ENCODE results near the gene PTGES2. TPM values are rescaled to one million over a fixed set of nuclear protein-coding genes. Genes with fewer than 3 reads are reported as not detected.
"Not testable (repeated sequence)": the region's sequence is repeated elsewhere in the genome, so short reads cannot be mapped to it uniquely, and the experiment has no call there.

Gene PTGES2
- total RNA-seq, 4 donors from 2014 or later: 80.0 to 112 (median 88.4) TPM

- intact Hi-C loops (cut with DNase I): no loop called here
- no peak for DNase-seq
- H3K4me3 ChIP-seq (replicated peaks in 1 of 3): no peak overlapping the region
- H3K27ac ChIP-seq: no peak overlapping the region
- TF ChIP-seq, protein P1, sequence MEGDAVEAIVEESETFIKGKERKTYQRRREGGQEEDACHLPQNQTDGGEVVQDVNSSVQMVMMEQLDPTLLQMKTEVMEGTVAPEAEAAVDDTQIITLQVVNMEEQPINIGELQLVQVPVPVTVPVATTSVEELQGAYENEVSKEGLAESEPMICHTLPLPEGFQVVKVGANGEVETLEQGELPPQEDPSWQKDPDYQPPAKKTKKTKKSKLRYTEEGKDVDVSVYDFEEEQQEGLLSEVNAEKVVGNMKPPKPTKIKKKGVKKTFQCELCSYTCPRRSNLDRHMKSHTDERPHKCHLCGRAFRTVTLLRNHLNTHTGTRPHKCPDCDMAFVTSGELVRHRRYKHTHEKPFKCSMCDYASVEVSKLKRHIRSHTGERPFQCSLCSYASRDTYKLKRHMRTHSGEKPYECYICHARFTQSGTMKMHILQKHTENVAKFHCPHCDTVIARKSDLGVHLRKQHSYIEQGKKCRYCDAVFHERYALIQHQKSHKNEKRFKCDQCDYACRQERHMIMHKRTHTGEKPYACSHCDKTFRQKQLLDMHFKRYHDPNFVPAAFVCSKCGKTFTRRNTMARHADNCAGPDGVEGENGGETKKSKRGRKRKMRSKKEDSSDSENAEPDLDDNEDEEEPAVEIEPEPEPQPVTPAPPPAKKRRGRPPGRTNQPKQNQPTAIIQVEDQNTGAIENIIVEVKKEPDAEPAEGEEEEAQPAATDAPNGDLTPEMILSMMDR (IDR thresholded peaks at IDR 0.05): no peak
- TF ChIP-seq POLR2A (IDR thresholded peaks at IDR 0.05): no peak
- H3K36me3 ChIP-seq: no peaks in the 10 kb centered on the region
- no peaks in the 10 kb centered on the region for H3K9me3 ChIP-seq
- peaks cover 7 to 14% of the 10 kb centered on the region in 2 donors for H3K4me1 ChIP-seq
- WGBS, 2 donors: 63 to 70% methylated on average over 4 of the region's 4 CpGs
- H3K27me3 ChIP-seq: no peaks in the 10 kb centered on the region
These were observed 14.5 kb upstream of the PTGES2 start for GRCh38 chr9:128142061-128142460.

- intact Hi-C loops (cut with DNase I): no loop called here
- TF ChIP-seq, protein P1 (IDR thresholded peaks at IDR 0.05): no peak
- Histone ChIP-seq H3K27ac (no peak overlapping the region), H3K9me3 (no peaks in the 10 kb centered on the region), H3K4me1 (peaks cover 7 to 14% of the 10 kb centered on the region in 2 donors), H3K4me3 (replicated peaks in 1 of 3) (no peak overlapping the region), H3K36me3 (no peaks in the 10 kb centered on the region), H3K27me3 (no peaks in the 10 kb centered on the region)
- 95 to 96% methylated on average over 3 of the region's 3 CpGs for WGBS, 2 donors
- no peak for DNase-seq
These were observed 14.1 kb upstream of the PTGES2 start for GRCh38 chr9:128141604-128142003.

GRCh38 chr9:128139621-128140020 is 12.1 kb upstream of the PTGES2 start:
- intact Hi-C loops (cut with DNase I): no loop called here
- Histone ChIP-seq H3K4me3 (replicated peaks in 1 of 3) (no peak overlapping the region), H3K27ac (no peak overlapping the region), H3K4me1 (no peaks in the 10 kb centered on the region), H3K36me3 (no peaks in the 10 kb centered on the region), H3K27me3 (no peaks in the 10 kb centered on the region), H3K9me3 (no peaks in the 10 kb centered on the region)
- WGBS, 2 donors: 94 to 96% methylated on average over 2 to 7 of the region's 16 CpGs
- TF ChIP-seq POLR2A (IDR thresholded peaks at IDR 0.05): no peak
- no peak for DNase-seq

GRCh38 chr9:128138001-128138400 is 10.5 kb upstream of the PTGES2 start:
- intact Hi-C loops (cut with DNase I): no loop called here
- no peak for DNase-seq
- H3K36me3 ChIP-seq: no peaks in the 10 kb centered on the region

GRCh38 chr9:128136816-128137793 is 9.6 kb upstream of the PTGES2 start:
- no peak for DNase-seq
- WGBS, 2 donors: 89 to 94% methylated on average over 18 of the region's 18 CpGs
- Histone ChIP-seq H3K4me3 (replicated peaks in 1 of 3) (no peak overlapping the region), H3K9me3 (no peaks in the 10 kb centered on the region), H3K4me1 (no peaks in the 10 kb centered on the region), H3K27me3 (no peaks in the 10 kb centered on the region), H3K27ac (no peak overlapping the region), H3K36me3 (no peaks in the 10 kb centered on the region)
- intact Hi-C loops (cut with DNase I): no loop called here
- TF ChIP-seq, protein P1 (IDR thresholded peaks at IDR 0.05): no peak
- TF ChIP-seq POLR2A (IDR thresholded peaks at IDR 0.05): no peak

More at GRCh38 chr9:128138001-128138400, 10.5 kb upstream of the PTGES2 start:
- TF ChIP-seq, protein P1 (IDR thresholded peaks at IDR 0.05): no peak
- no peak for TF ChIP-seq POLR2A (IDR thresholded peaks at IDR 0.05)
- H3K9me3 ChIP-seq: no peaks in the 10 kb centered on the region
- no peak overlapping the region for H3K4me3 ChIP-seq (replicated peaks in 1 of 3)
- H3K27me3 ChIP-seq: no peaks in the 10 kb centered on the region
- no peaks in the 10 kb centered on the region for H3K4me1 ChIP-seq
- no peak overlapping the region for H3K27ac ChIP-seq
- 85% methylated on average over 3 of the region's 3 CpGs; no CpG with 5 or more reads in 1 of the 2 donors for WGBS, 2 donors

DNA sequence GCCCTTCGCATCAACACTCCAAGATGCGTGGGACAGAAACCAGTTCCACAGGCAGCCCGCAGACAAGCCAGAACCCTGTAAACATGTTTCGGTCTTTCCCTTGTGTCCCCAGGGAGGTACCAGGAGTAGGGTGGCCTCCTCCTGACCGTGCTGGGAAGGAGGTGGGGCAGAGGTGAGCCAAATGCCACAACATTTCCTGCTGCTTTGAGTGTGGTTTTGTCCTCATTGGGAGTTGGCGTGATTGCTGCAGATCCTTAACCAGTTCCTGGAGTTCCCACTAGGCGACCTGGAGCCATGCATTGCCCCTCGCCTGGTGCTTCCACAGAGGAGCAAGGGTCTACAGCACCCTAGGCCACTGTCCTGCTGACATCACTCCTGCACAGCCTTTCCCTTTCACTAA is 8.0 kb upstream of the PTGES2 start:
- WGBS, 2 donors: 78 to 92% methylated on average over 8 of the region's 8 CpGs
- H3K4me1 ChIP-seq; H3K27ac ChIP-seq; H3K9me3 ChIP-seq; DNase-seq; H3K36me3 ChIP-seq; H3K4me3 ChIP-seq (replicated peaks in 1 of 3); intact Hi-C loops (cut with DNase I); H3K27me3 ChIP-seq: not testable (repeated sequence)

DNA sequence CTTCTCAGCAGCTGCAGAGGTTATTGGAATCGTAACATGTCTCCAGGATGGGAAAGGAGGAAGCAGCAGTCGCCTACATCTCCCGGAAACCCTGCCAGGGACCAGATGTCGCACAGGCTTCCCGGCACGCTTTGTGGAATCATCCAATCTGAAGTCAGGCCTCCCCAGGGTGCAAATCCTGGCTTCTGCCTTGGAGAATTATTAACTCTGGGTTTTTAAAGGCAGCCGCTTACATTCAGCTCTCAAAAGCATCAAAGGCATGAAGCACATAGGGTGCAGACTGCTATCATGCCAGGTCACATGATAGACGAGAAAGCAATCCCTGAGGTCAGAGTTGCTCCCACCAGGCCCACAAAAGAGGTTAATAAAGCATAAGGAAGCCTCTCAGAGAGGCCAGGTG is 4.6 kb upstream of the PTGES2 start:
- intact Hi-C loops (cut with DNase I); H3K27me3 ChIP-seq; H3K4me3 ChIP-seq (replicated peaks in 1 of 3); H3K36me3 ChIP-seq; H3K4me1 ChIP-seq; H3K9me3 ChIP-seq; DNase-seq; H3K27ac ChIP-seq: not testable (repeated sequence)
- 54 to 59% methylated on average over 8 of the region's 8 CpGs for WGBS, 2 donors

- DNase-seq; H3K27me3 ChIP-seq; H3K4me3 ChIP-seq (replicated peaks in 1 of 3); H3K36me3 ChIP-seq; intact Hi-C loops (cut with DNase I); H3K9me3 ChIP-seq; H3K27ac ChIP-seq: not testable (repeated sequence)
- H3K4me1 ChIP-seq: peaks cover 14 to 15% of the 10 kb centered on the region in 2 donors
- 89 to 91% methylated on average over 8 of the region's 8 CpGs for WGBS, 2 donors
These were observed 3.8 kb upstream of the PTGES2 start for GRCh38 chr9:128131346-128131745.

Measured in thyroid gland (tissue), 4 donors.